Psoas muscle (tissue), 8 donors: ENCODE measurements around the gene GRK4. TPM values are rescaled to one million over a fixed set of nuclear protein-coding genes. Genes with fewer than 3 reads are reported as not detected.
A peak's percentile ranks its signal among the peaks of the same experiment; 100 is the strongest.
"Not testable (repeated sequence)": the region's sequence is repeated elsewhere in the genome, so short reads cannot be mapped to it uniquely, and the experiment has no call there.

Experiments
- ATAC-seq, 4 donors: fragments of 200-7000 bp; cut with Tn5 transposase; one replicate each; pipeline ENCODE4 v1.9.1; 2020; ENCODE audit warnings: moderate library complexity in 3 of 4, mild to moderate bottlenecking in 2 of 4
- DNase-seq, 2 donors: peaks; one replicate each; pipeline ENCODE4 v3.0.0-alpha.2; 2020
- H3K27ac ChIP-seq: fragments of 200-600 bp; one replicate; pipeline ENCODE4 v1.8.0; 2022
- H3K27me3 ChIP-seq, 3 donors: fragments of 200-600 bp in 1 of 3; one replicate each; pipeline versions ENCODE4 v1.6.1 to v1.8.0; 2013 to 2022; ENCODE audit warnings: low read length in 2 of 3, mild to moderate bottlenecking in 2 of 3, moderate library complexity in 1 of 3; ENCODE audit not compliant: insufficient read depth in 3 of 3
- H3K36me3 ChIP-seq, 2 donors: fragments of 200-600 bp in 1 of 2; one replicate each; pipeline versions ENCODE4 v1.6.1 to v1.8.0; 2013 to 2022; ENCODE audit warnings: low read depth in 1 of 2, mild to moderate bottlenecking in 1 of 2, moderate library complexity in 1 of 2; ENCODE audit not compliant: insufficient read depth in 1 of 2
- H3K4me1 ChIP-seq: fragments of 200-600 bp; one replicate; pipeline ENCODE4 v1.8.0; 2022
- H3K4me3 ChIP-seq: fragments of 200-600 bp; one replicate; pipeline ENCODE4 v1.8.0; 2022; ENCODE audit warnings: mild to moderate bottlenecking
- H3K9me3 ChIP-seq: fragments of 200-600 bp; one replicate; pipeline ENCODE4 v1.8.0; 2022
- CTCF ChIP-seq: fragments of 200-600 bp; IDR thresholded peaks from one replicate; pipeline ENCODE4 v1.8.0; 2022; ENCODE audit warnings: antibody characterized with exemption
- WGBS, 3 donors: extraction: QIAGEN DNeasy Blood & Tissue Kit; methylation state at CpG; one replicate each; pipeline versions ENCODE4 v1.1.6 to v1.1.7; 2013; 5-methylcytosine and 5-hydroxymethylcytosine counted together
- intact Hi-C, 2 donors: fragments of 100-400 bp; cut with DNase I; formaldehyde crosslinking; loops; one replicate each; pipeline versions ENCODE4 v1.11.0 to v1.14.2; 2022
- polyA plus RNA-seq, 3 donors: library from polyadenylated mRNA; stranded (reverse); fragments of 200-250 nt; gene quantifications; one replicate each; pipeline ENCODE4 v1.2.3, GENCODE V29; 2013
- total RNA-seq, 4 donors: library from RNA; stranded (reverse); fragmentation: NEBNext Ultra II Directional in 2 of 4; extraction: Animal tissue kit (Norgen Biotek cat#: 25700) in 2 of 4; gene quantifications; one replicate each; pipeline versions ENCODE4 v1.2.1 to v1.2.4, GENCODE V29; 2021 to 2023
- donor health status: healthy with polysubstance abuse.
- donor health status: DM: no; HTN: no; CAD: no; lungs with moderate emphysema.
- donor health status: Bipolar disorder and iron deficiency.
- donor health status: healthy.
- donor health status: DM: yes; HTN: yes; CAD: no.
- donor health status: DM: no; HTN: no; CAD: no.
- donor health status: DM: no; HTN: no; CAD: no.
- donor health status: DM: yes; HTN: yes; CAD: no.

GRK4 gene
- total and polyA plus RNA-seq, 7 donors = 5.8 to 9.2 (median 6.6) TPM

GRCh38 chr4:3046162-3046561 is 82.8 kb downstream of the GRK4 start:
- Histone ChIP-seq H3K36me3 (no peaks in the 10 kb centered on the region), H3K27ac (no peak overlapping the region), H3K4me3 (no peak overlapping the region), H3K9me3 (no peaks in the 10 kb centered on the region), H3K4me1 (peaks cover 3% of the 10 kb centered on the region), H3K27me3 (no peaks in the 10 kb centered on the region)
- WGBS, 3 donors = 72 to 80% (median 77%) methylated on average over 7 of the region's 7 CpGs
- intact Hi-C loops = no loop called here
- no peak for DNase-seq
- no peak for TF ChIP-seq CTCF
- no peak for ATAC-seq

GRCh38 chr4:3046623-3047022 is 83.3 kb downstream of the GRK4 start:
- ATAC-seq (no peak), DNase-seq (no peak)
- TF ChIP-seq CTCF = no peak
- Histone ChIP-seq H3K36me3 (no peaks in the 10 kb centered on the region), H3K27ac (no peak overlapping the region), H3K4me1 (peaks cover 3% of the 10 kb centered on the region), H3K9me3 (no peaks in the 10 kb centered on the region), H3K4me3 (no peak overlapping the region), H3K27me3 (no peaks in the 10 kb centered on the region)
- 84 to 90% (median 88%) methylated on average over 4 of the region's 4 CpGs for WGBS, 3 donors
- intact Hi-C loops = no loop called here

GRCh38 chr4:3047464-3048286 is 84.3 kb downstream of the GRK4 start:
- ATAC-seq = peak; percentile 92 to 96 (median 93)
- peaks cover 3% of the 10 kb centered on the region for H3K4me1 ChIP-seq
- H3K27ac ChIP-seq = peak overlapping the region; percentile 71
- H3K36me3 ChIP-seq = no peaks in the 10 kb centered on the region
- H3K4me3 ChIP-seq = peak overlapping the region; percentile 61
- peak; percentile 81 for TF ChIP-seq CTCF
- intact Hi-C loops = no loop called here
- no peaks in the 10 kb centered on the region for H3K27me3 ChIP-seq
- peak; percentile 74 to 86 for DNase-seq
- 38 to 57% (median 44%) methylated on average over 20 of the region's 20 CpGs for WGBS, 3 donors
- no peaks in the 10 kb centered on the region for H3K9me3 ChIP-seq

GRCh38 chr4:3051141-3051897 is 87.9 kb downstream of the GRK4 start:
- DNase-seq, intact Hi-C loops: not testable (repeated sequence)
- WGBS, 3 donors = 84 to 92% (median 87%) methylated on average over 8 to 11 of the region's 12 CpGs

GRCh38 chr4:3054169-3054759 is 90.9 kb downstream of the GRK4 start:
- no peak for TF ChIP-seq CTCF
- Histone ChIP-seq H3K4me3 (no peak overlapping the region), H3K27me3 (no peaks in the 10 kb centered on the region), H3K36me3 (no peaks in the 10 kb centered on the region), H3K9me3 (peaks cover 7% of the 10 kb centered on the region), H3K27ac (no peak overlapping the region), H3K4me1 (peaks cover 6% of the 10 kb centered on the region)
- DNase-seq (no peak), ATAC-seq (no peak)
- WGBS, 3 donors = 98 to 100% (median 99%) methylated on average over 2 of the region's 2 CpGs
- intact Hi-C loops = no loop called here

More at GRCh38 chr4:3051141-3051897, 87.9 kb downstream of the GRK4 start:
- not testable (repeated sequence) for H3K27ac ChIP-seq, H3K9me3 ChIP-seq, H3K4me1 ChIP-seq, H3K36me3 ChIP-seq, H3K27me3 ChIP-seq, ATAC-seq, H3K4me3 ChIP-seq
